Measurements from ENCODE around the gene DDC. TPM values are rescaled to one million over a fixed set of nuclear protein-coding genes. Genes with fewer than 3 reads are reported as not detected.
A peak's percentile ranks its signal among the peaks of the same experiment; 100 is the strongest.
"Not testable (repeated sequence)": the region's sequence is repeated elsewhere in the genome, so short reads cannot be mapped to it uniquely, and the experiment has no call there.

DDC gene
- total RNA-seq, 1 donor from 2014 or later, result 0.52 TPM

DNA sequence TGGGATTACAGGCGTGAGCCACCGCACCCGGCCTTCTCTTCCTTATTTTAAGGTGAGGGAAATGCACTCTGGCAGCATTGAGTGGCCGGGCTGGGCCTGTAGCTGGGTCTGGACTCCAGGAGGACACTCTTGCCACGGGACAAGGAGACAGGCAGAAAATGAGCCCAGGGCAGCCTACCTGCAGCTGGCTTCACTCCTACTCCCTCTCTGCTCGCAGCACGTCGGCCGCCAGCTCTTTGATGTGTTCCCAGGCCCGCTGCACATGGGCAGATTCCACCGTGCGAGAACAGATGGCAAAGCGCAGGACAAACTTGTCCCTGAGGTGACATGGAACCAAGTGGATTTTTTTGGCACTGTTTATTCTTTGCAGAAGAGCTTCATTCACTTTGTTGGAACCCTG is 102.2 kb downstream of the DDC start:
- Histone ChIP-seq H3K36me3 (ENCODE audit: control insufficient read depth in 3 of 3, insufficient read depth in 3 of 3, low read length in 3 of 3) (no peaks in the 10 kb centered on the region), H3K9me3 (ENCODE audit: control insufficient read depth in 3 of 3, low read length in 3 of 3) (no peaks in the 10 kb centered on the region), H3K4me3 (ENCODE audit: low read length in 3 of 3) (no peak overlapping the region), H3K4me1 (ENCODE audit: control insufficient read depth in 3 of 3, insufficient read depth in 3 of 3, low read length in 3 of 3) (peaks cover 4 to 6% (median 5%) of the 10 kb centered on the region in 3 donors), H3K27me3 (ENCODE audit: control insufficient read depth in 3 of 3, insufficient read depth in 3 of 3, low read length in 3 of 3) (peaks cover 0 to 5% (median 0%) of the 10 kb centered on the region in 3 donors), H3K27ac (ENCODE audit: low read depth, low read length) (no peak overlapping the region), H3K9ac (ENCODE audit: low read depth in 1 of 3, low read length in 3 of 3) (no peak overlapping the region)

DNA sequence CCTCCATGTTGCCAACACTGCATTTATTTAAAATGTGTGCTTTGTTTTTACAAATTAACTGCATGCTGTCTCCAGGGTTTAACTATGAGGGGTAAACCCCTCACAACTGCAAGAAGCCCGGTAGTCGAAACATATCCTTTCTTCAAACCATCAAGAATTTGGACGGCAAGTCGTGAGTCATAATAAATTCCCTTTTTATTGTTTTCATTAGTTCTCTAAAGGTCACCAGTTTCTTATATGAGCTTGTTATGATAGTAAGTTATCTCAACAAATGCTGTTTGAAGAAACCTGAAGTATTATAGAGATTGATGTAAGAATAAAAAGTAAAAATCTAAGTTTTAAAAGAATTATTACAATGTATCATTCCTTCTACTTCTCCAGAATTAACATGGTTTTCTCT is 102.8 kb downstream of the DDC start:
- no peak overlapping the region for H3K27ac ChIP-seq (ENCODE audit: low read depth, low read length)
- no peaks in the 10 kb centered on the region for H3K27me3 ChIP-seq (ENCODE audit: control insufficient read depth in 3 of 3, insufficient read depth in 3 of 3, low read length in 3 of 3)
- H3K4me1 ChIP-seq (ENCODE audit: control insufficient read depth in 3 of 3, insufficient read depth in 3 of 3, low read length in 3 of 3), result no peaks in the 10 kb centered on the region
- H3K9ac ChIP-seq (ENCODE audit: low read depth in 1 of 3, low read length in 3 of 3), result no peak overlapping the region
- no peak overlapping the region for H3K4me3 ChIP-seq (ENCODE audit: low read length in 3 of 3)
- H3K9me3 ChIP-seq (ENCODE audit: control insufficient read depth in 3 of 3, low read length in 3 of 3), result no peaks in the 10 kb centered on the region
- H3K36me3 ChIP-seq (ENCODE audit: control insufficient read depth in 3 of 3, insufficient read depth in 3 of 3, low read length in 3 of 3), result no peaks in the 10 kb centered on the region

GRCh38 chr7:50461695-50462094 is 103.5 kb downstream of the DDC start:
- Histone ChIP-seq H3K9ac (ENCODE audit: low read depth in 1 of 3, low read length in 3 of 3) (no peak overlapping the region), H3K4me3 (ENCODE audit: low read length in 3 of 3) (no peak overlapping the region), H3K4me1 (ENCODE audit: control insufficient read depth in 3 of 3, insufficient read depth in 3 of 3, low read length in 3 of 3) (no peaks in the 10 kb centered on the region), H3K27me3 (ENCODE audit: control insufficient read depth in 3 of 3, insufficient read depth in 3 of 3, low read length in 3 of 3) (no peaks in the 10 kb centered on the region), H3K27ac (ENCODE audit: low read depth, low read length) (no peak overlapping the region), H3K9me3 (ENCODE audit: control insufficient read depth in 3 of 3, low read length in 3 of 3) (no peaks in the 10 kb centered on the region), H3K36me3 (ENCODE audit: control insufficient read depth in 3 of 3, insufficient read depth in 3 of 3, low read length in 3 of 3) (no peaks in the 10 kb centered on the region)

DNA sequence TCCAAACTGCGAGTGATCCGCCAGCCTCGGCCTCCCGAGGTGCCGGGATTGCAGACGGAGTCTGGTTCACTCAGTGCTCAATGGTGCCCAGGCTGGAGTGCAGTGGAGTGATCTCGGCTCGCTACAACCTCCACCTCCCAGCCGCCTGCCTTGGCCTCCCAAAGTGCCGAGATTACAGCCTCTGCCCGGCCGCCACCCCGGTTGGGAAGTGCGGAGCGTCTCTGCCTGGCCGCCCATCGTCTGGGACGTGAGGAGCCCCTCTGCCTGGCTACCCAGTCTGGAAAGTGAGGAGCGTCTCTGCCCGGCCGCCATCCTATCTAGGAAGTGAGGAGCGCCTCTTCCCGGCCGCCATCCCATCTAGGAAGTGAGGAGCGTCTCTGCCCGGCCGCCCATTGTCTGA is 106.0 kb downstream of the DDC start:
- H3K4me3 ChIP-seq (ENCODE audit: low read length in 3 of 3); H3K27ac ChIP-seq (ENCODE audit: low read depth, low read length): not testable (repeated sequence)

DNA sequence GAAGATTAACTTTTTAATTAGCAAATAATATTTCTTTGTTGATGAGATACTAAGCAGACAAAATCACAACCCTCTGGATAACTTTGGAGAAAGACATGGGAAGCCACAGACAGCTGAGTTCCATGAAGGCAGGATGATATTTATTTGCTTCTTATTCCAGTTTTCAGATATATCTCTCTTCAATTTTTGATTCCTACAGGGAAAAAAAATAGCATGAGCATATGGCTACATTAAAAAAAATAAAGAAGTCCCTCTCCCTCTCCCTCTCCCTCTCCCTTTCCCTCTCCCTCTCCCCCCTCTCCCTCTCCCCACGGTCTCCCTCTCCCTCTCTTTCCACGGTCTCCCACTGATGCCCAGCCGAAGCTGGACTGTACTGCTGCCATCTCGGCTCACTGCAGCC is 106.6 kb downstream of the DDC start:
- H3K9ac ChIP-seq (ENCODE audit: low read depth in 1 of 3, low read length in 3 of 3); H3K9me3 ChIP-seq (ENCODE audit: control insufficient read depth in 3 of 3, low read length in 3 of 3); H3K4me3 ChIP-seq (ENCODE audit: low read length in 3 of 3); H3K4me1 ChIP-seq (ENCODE audit: control insufficient read depth in 3 of 3, insufficient read depth in 3 of 3, low read length in 3 of 3); H3K27me3 ChIP-seq (ENCODE audit: control insufficient read depth in 3 of 3, insufficient read depth in 3 of 3, low read length in 3 of 3); H3K36me3 ChIP-seq (ENCODE audit: control insufficient read depth in 3 of 3, insufficient read depth in 3 of 3, low read length in 3 of 3); H3K27ac ChIP-seq (ENCODE audit: low read depth, low read length): not testable (repeated sequence)

More for the DNA sequence above, 106.0 kb downstream of the DDC start:
- not testable (repeated sequence) for H3K4me1 ChIP-seq (ENCODE audit: control insufficient read depth in 3 of 3, insufficient read depth in 3 of 3, low read length in 3 of 3); H3K9ac ChIP-seq (ENCODE audit: low read depth in 1 of 3, low read length in 3 of 3); H3K9me3 ChIP-seq (ENCODE audit: control insufficient read depth in 3 of 3, low read length in 3 of 3); H3K27me3 ChIP-seq (ENCODE audit: control insufficient read depth in 3 of 3, insufficient read depth in 3 of 3, low read length in 3 of 3); H3K36me3 ChIP-seq (ENCODE audit: control insufficient read depth in 3 of 3, insufficient read depth in 3 of 3, low read length in 3 of 3)

- H3K9ac ChIP-seq (ENCODE audit: low read depth in 1 of 3, low read length in 3 of 3), result no peak overlapping the region
- no peaks in the 10 kb centered on the region for H3K4me1 ChIP-seq (ENCODE audit: control insufficient read depth in 3 of 3, insufficient read depth in 3 of 3, low read length in 3 of 3)
- H3K27ac ChIP-seq (ENCODE audit: low read depth, low read length), result no peak overlapping the region
- H3K27me3 ChIP-seq (ENCODE audit: control insufficient read depth in 3 of 3, insufficient read depth in 3 of 3, low read length in 3 of 3), result peaks cover 0 to 4% (median 0%) of the 10 kb centered on the region in 3 donors
- H3K4me3 ChIP-seq (ENCODE audit: low read length in 3 of 3), result no peak overlapping the region
- no peaks in the 10 kb centered on the region for H3K9me3 ChIP-seq (ENCODE audit: control insufficient read depth in 3 of 3, low read length in 3 of 3)
- no peaks in the 10 kb centered on the region for H3K36me3 ChIP-seq (ENCODE audit: control insufficient read depth in 3 of 3, insufficient read depth in 3 of 3, low read length in 3 of 3)
Observed at GRCh38 chr7:50456371-50457123, 108.7 kb downstream of the DDC start.

DNA sequence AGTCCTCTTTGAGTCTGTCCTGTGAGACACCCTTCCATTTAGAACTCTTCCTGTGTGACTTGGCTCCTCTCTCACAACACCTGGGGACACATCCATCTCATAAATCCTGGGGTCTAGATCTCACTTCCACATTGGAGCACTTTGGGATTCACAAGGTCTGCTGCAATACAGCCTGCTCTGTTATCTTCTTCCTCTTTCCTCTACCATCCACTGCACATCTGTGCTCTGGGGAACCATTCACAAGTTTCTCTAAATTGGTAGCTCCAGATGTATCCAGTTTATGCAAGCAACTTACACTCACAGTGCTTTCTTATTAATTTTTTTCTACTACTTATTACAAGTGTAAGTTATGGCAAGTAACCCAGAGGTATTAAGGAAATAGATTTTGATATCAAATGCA is 109.5 kb downstream of the DDC start:
- no peak overlapping the region for H3K9ac ChIP-seq (ENCODE audit: low read depth in 1 of 3, low read length in 3 of 3)

GRCh38 chr7:50454968-50455367 is 110.2 kb downstream of the DDC start:
- no peaks in the 10 kb centered on the region for H3K36me3 ChIP-seq (ENCODE audit: control insufficient read depth in 3 of 3, insufficient read depth in 3 of 3, low read length in 3 of 3)
- peaks cover 0 to 4% (median 0%) of the 10 kb centered on the region in 3 donors for H3K27me3 ChIP-seq (ENCODE audit: control insufficient read depth in 3 of 3, insufficient read depth in 3 of 3, low read length in 3 of 3)
- peaks cover 4 to 9% (median 8%) of the 10 kb centered on the region in 3 donors for H3K4me1 ChIP-seq (ENCODE audit: control insufficient read depth in 3 of 3, insufficient read depth in 3 of 3, low read length in 3 of 3)
- H3K27ac ChIP-seq (ENCODE audit: low read depth, low read length), result no peak overlapping the region
- H3K9ac ChIP-seq (ENCODE audit: low read depth in 1 of 3, low read length in 3 of 3), result no peak overlapping the region
- no peak overlapping the region for H3K4me3 ChIP-seq (ENCODE audit: low read length in 3 of 3)
- H3K9me3 ChIP-seq (ENCODE audit: control insufficient read depth in 3 of 3, low read length in 3 of 3), result no peaks in the 10 kb centered on the region

More for the DNA sequence above, 109.5 kb downstream of the DDC start:
- no peak overlapping the region for H3K27ac ChIP-seq (ENCODE audit: low read depth, low read length)
- no peaks in the 10 kb centered on the region for H3K9me3 ChIP-seq (ENCODE audit: control insufficient read depth in 3 of 3, low read length in 3 of 3)
- H3K36me3 ChIP-seq (ENCODE audit: control insufficient read depth in 3 of 3, insufficient read depth in 3 of 3, low read length in 3 of 3), result no peaks in the 10 kb centered on the region
- H3K4me3 ChIP-seq (ENCODE audit: low read length in 3 of 3), result no peak overlapping the region
- H3K27me3 ChIP-seq (ENCODE audit: control insufficient read depth in 3 of 3, insufficient read depth in 3 of 3, low read length in 3 of 3), result peaks cover 0 to 4% (median 0%) of the 10 kb centered on the region in 3 donors
- H3K4me1 ChIP-seq (ENCODE audit: control insufficient read depth in 3 of 3, insufficient read depth in 3 of 3, low read length in 3 of 3), result peaks cover 2 to 9% (median 5%) of the 10 kb centered on the region in 3 donors

DNA sequence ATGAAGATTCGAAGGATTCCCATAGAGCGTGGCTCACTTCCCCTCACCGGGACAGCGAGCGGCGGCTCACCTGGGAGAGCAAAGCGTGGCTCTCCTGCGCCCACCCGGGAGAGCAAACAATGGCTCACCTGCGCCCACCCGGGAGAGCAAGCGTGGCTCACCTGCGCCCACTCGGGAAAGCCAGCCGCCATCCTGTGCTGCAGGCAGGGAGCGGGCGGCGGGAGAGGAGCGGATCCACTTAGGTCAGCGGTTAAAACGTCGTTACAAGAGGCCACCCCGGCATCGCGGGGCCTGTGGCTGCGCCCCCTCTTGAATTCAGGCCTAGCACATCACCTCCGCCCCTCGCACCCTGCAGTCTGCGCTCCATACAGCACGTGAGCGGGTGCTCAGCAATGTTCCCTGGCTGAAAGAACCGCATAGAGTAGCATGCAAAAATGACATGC is 114.6 kb downstream of the DDC start:
- peak overlapping the region; percentile 72 to 86 (median 78) for H3K9ac ChIP-seq (ENCODE audit: low read depth in 1 of 3, low read length in 3 of 3)

GRCh38 chr7:50449881-50450589 is 115.2 kb downstream of the DDC start, which contains the start of gene FIGNL1:
TSS of gene FIGNL1 (minus strand) at chr7:50450350. CDS start at chr7:50447287, 3,063 bp downstream.
- Histone ChIP-seq H3K4me1 (ENCODE audit: control insufficient read depth in 3 of 3, insufficient read depth in 3 of 3, low read length in 3 of 3) (peaks cover 9 to 18% (median 12%) of the 10 kb centered on the region in 3 donors), H3K27ac (ENCODE audit: low read depth, low read length) (peak within 1 kb of the TSS; percentile 64), H3K4me3 (ENCODE audit: low read length in 3 of 3) (peak within 1 kb of the TSS; percentile 82 to 93 (median 91)), H3K9ac (ENCODE audit: low read depth in 1 of 3, low read length in 3 of 3) (peak within 1 kb of the TSS; percentile 72 to 86 (median 78)), H3K9me3 (ENCODE audit: control insufficient read depth in 3 of 3, low read length in 3 of 3) (no peaks in the 10 kb centered on the region), H3K36me3 (ENCODE audit: control insufficient read depth in 3 of 3, insufficient read depth in 3 of 3, low read length in 3 of 3) (peaks cover 13 to 17% (median 13%) of the 10 kb centered on the region in 3 donors), H3K27me3 (ENCODE audit: control insufficient read depth in 3 of 3, insufficient read depth in 3 of 3, low read length in 3 of 3) (peaks cover 0 to 4% (median 0%) of the 10 kb centered on the region in 3 donors)

More for the DNA sequence above, 114.6 kb downstream of the DDC start:
- Histone ChIP-seq H3K27me3 (ENCODE audit: control insufficient read depth in 3 of 3, insufficient read depth in 3 of 3, low read length in 3 of 3) (peaks cover 0 to 4% (median 0%) of the 10 kb centered on the region in 3 donors), H3K4me1 (ENCODE audit: control insufficient read depth in 3 of 3, insufficient read depth in 3 of 3, low read length in 3 of 3) (peaks cover 9 to 18% (median 12%) of the 10 kb centered on the region in 3 donors), H3K9me3 (ENCODE audit: control insufficient read depth in 3 of 3, low read length in 3 of 3) (no peaks in the 10 kb centered on the region), H3K27ac (ENCODE audit: low read depth, low read length) (peak overlapping the region; percentile 64), H3K36me3 (ENCODE audit: control insufficient read depth in 3 of 3, insufficient read depth in 3 of 3, low read length in 3 of 3) (peaks cover 10 to 13% (median 11%) of the 10 kb centered on the region in 3 donors), H3K4me3 (ENCODE audit: low read length in 3 of 3) (peak overlapping the region; percentile 82 to 93 (median 91))

Data from skeletal muscle tissue (tissue), 4 donors.